Purkinje cell (primary cell): ENCODE measurements around the gene WRAP73. TPM values are rescaled to one million over a fixed set of nuclear protein-coding genes. Genes with fewer than 3 reads are reported as not detected.

Experiments
- polyA plus RNA-seq: library from polyadenylated mRNA; unstranded; fragments of >200 nt; fragmentation: Nextera tagmentation; gene quantifications from 2 replicates; pipeline ENCODE4 v1.2.1, GENCODE V29; 2014

WRAP73 gene
- 3.4 and 4.3 TPM in 2 replicates for polyA plus RNA-seq

DNA sequence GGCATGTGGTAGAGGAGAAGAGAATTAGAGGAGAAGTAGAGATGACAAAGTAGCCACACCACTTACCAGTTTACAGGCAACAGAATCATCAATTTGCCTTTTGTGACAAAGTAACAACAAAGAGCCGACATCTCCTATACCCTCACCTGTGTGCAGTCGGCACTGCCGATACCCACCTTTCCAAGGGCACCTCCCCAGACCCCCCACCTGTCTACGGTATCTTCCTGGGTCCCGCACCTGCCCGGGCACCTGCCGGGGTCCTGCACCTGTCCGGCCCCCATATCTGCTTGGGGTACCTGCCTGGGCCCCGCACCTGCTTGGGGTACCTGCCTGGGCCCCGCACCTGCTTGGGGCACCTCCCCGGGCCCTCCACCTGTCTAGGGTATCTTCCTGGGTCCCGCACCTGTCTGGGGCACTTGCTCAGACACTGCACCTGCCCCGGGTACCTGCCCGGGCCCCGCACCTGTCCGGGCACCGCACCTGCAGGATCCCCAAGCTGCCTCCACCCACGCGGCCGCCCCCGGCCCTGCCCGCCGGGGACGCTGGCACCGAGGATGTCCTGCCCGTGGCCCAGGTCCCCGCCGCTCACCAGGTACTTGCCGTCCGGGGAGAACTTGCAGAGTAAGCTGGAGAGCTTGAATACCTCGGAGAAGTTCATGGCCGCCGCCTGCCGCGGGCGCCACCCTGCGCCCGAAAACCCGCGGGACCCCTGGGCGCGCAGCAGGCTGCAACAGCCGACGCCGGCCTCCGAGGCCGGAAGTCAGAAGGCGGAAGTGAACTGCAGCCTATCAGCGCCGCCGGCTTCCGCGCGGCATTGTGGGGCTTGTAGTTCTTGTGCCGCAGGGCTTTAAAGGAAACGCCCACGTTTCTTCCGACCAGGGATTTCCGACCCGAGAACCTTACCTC is at the start of gene WRAP73:
Gene WRAP73, minus strand, starts transcription at position 762 of the 906 bp plus-strand sequence. Its CDS starts 104 bp downstream, at position 658.

DNA sequence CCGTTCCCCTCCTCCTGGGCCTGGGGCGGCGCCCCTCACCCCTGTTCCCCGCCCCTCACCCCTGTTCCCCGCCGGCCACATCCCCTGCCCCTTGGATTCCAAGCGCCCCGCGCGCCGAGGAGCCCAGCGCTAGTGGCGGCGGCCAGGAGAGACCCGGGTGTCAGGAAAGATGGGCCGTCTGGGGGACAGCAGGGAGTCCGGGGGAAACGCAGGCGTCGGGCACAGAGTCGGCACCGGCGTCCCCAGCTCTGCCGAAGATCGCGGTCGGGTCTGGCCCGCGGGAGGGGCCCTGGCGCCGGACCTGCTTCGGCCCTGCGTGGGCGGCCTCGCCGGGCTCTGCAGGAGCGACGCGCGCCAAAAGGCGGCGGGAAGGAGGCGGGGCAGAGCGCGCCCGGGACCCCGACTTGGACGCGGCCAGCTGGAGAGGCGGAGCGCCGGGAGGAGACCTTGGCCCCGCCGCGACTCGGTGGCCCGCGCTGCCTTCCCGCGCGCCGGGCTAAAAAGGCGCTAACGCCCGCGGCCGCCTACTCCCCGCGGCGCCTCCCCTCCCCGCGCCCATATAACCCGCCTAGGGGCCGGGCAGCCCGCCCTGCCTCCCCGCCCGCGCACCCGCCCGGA is 2.1 kb upstream of the WRAP73 start, which contains the start of gene TP73:
Gene TP73, plus strand, starts transcription at position 587 of the 618 bp plus-strand sequence. CDS start 29,850 bp downstream, outside the sequence.

DNA sequence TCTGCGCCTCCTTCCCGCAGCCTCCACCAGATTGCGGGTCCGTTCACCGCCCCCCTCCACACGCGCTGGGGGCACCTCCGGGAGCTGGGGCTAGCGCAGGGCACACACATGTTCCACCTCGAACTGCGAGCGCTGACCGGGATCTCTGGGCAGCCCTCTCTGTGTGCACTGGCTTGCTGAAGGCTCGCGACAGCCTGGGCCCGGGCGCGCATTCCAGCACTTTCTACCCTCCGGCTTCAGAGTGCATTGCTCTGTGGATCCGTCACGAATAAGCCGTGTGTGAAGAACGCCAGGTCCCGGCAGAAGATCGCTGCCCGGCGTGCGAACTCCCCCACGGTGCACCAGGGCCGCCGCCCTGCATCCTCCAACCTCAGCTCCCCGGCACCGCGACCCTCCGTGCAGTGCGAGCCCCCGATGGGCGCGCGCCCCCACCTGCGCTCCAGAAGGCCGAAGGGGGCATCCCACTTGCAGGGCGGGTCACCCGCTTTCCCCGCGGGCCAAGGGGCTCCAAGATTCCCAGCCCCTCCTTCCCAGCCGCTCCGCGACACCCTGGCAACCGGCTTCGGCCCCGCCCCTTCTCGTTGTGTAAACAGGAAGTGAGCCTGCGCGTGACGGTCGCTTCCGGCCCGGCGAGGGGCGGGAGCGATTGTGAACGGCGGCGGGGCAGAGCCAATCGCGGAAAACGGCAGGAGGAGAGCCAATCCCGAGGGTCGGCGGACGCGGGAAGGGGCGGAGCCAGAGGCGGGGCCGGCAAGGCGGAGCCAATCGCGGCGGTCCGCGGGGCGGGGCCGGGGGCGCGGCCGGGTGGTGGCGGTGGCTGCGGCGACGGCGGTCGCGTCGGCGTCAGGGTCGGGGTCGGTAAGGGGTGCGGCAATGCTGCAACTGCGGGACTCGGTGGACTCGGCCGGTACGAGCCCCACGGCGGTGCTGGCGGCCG is 25.4 kb downstream of the WRAP73 start, which contains the start of gene TPRG1L:
Gene TPRG1L, plus strand, starts transcription at position 816 of the 937 bp plus-strand sequence. Its CDS starts 58 bp downstream, at position 874.

GRCh38 chr1:3611170-3612019 is 38.5 kb downstream of the WRAP73 start, which contains the start of gene MEGF6:
Gene MEGF6 (minus strand): TSS chr1:3611508. CDS start chr1:3611268, 240 bp downstream.

Other genes with a start within 250 kb of the WRAP73 start
- not detected in 2 replicates for gene ARHGEF16, start 195.4 kb downstream of the WRAP73 start, polyA plus RNA-seq
- gene MEGF6, start 38.6 kb downstream of the WRAP73 start, polyA plus RNA-seq = 0.36 TPM in 1 of 2 replicates, not detected in the other
- 25.9 and 28.9 TPM in 2 replicates for gene TPRG1L, start 25.1 kb downstream of the WRAP73 start, polyA plus RNA-seq
- gene TP73, start 2.4 kb upstream of the WRAP73 start, polyA plus RNA-seq = not detected in 2 replicates
- not detected in 2 replicates for gene CCDC27, start 102.3 kb upstream of the WRAP73 start, polyA plus RNA-seq
- gene SMIM1, start 122.6 kb upstream of the WRAP73 start, polyA plus RNA-seq = not detected in 2 replicates
- 9.6 and 11.7 TPM in 2 replicates for gene LRRC47, start 146.4 kb upstream of the WRAP73 start, polyA plus RNA-seq
- 22.9 and 26.1 TPM in 2 replicates for gene CEP104, start 207.1 kb upstream of the WRAP73 start, polyA plus RNA-seq
- gene DFFB, start 207.4 kb upstream of the WRAP73 start, polyA plus RNA-seq = 4.1 TPM in 2 replicates